IgD-negative memory B cell (primary cell): Measurements from ENCODE around the gene RTP4. TPM values are rescaled to one million over a fixed set of nuclear protein-coding genes. Genes with fewer than 3 reads are reported as not detected.
A peak's percentile ranks its signal among the peaks of the same experiment; 100 is the strongest.

ENCODE experiments used
- H3K27ac Mint-ChIP-seq, 3 donors: one replicate each; pipeline ENCODE4 v1.8.0; 2020 to 2022; ENCODE audit warnings: mild to moderate bottlenecking in 3 of 3, mixed read lengths in 3 of 3, moderate library complexity in 1 of 3
- H3K27me3 Mint-ChIP-seq: one replicate; pipeline ENCODE4 v1.8.0; 2021; ENCODE audit warnings: mixed read lengths
- H3K36me3 Mint-ChIP-seq: one replicate; pipeline ENCODE4 v1.8.0; 2020; ENCODE audit warnings: mild to moderate bottlenecking, mixed read lengths
- H3K4me1 Mint-ChIP-seq, 3 donors: one replicate each; pipeline ENCODE4 v1.8.0; 2020 to 2022; ENCODE audit warnings: mixed read lengths in 3 of 3, mild to moderate bottlenecking in 1 of 3
- H3K4me3 Mint-ChIP-seq, 4 donors: one replicate each; pipeline ENCODE4 v1.8.0; 2020 to 2022; ENCODE audit warnings: mild to moderate bottlenecking in 4 of 4, mixed read lengths in 4 of 4, moderate library complexity in 3 of 4
- H3K9me3 Mint-ChIP-seq, 3 donors: one replicate each; pipeline ENCODE4 v1.8.0; 2020 to 2021; ENCODE audit warnings: mixed read lengths in 3 of 3, mild to moderate bottlenecking in 1 of 3
- polyA plus RNA-seq: library from polyadenylated mRNA; unstranded; fragments of 300-500 nt; fragmentation: Illumina TruSeq; gene quantifications from one replicate; pipeline ENCODE4 v1.2.3, GENCODE V29; 2021

RTP4 gene
- 5.9 TPM for polyA plus RNA-seq

GRCh38 chr3:187368251-187369088 is at the start of gene RTP4:
Gene RTP4, plus strand, starts transcription at chr3:187368385. Its CDS starts 57 bp downstream, at chr3:187368442.
- peaks cover 19% of the 10 kb centered on the region for H3K36me3 Mint-ChIP-seq
- H3K27me3 Mint-ChIP-seq: no peaks in the 10 kb centered on the region
- peak within 1 kb of the TSS; percentile 47 to 99 (median 96) for H3K27ac Mint-ChIP-seq
- peak within 1 kb of the TSS; percentile 88 to 99 (median 96) for H3K4me3 Mint-ChIP-seq
- peaks cover 6 to 17% (median 14%) of the 10 kb centered on the region in 3 donors for H3K4me1 Mint-ChIP-seq
- H3K9me3 Mint-ChIP-seq: no peaks in the 10 kb centered on the region

- H3K9me3 Mint-ChIP-seq: no peaks in the 10 kb centered on the region
- H3K27ac Mint-ChIP-seq: peak overlapping the region in 2 of 3 donors; percentile 13 to 17
- peak overlapping the region in 1 of 4 donors; percentile 19 for H3K4me3 Mint-ChIP-seq
- peaks cover 32% of the 10 kb centered on the region for H3K27me3 Mint-ChIP-seq
- no peaks in the 10 kb centered on the region for H3K36me3 Mint-ChIP-seq
- H3K4me1 Mint-ChIP-seq: peaks cover 6 to 7% (median 7%) of the 10 kb centered on the region in 3 donors
Measured at GRCh38 chr3:187318819-187319616, 49.2 kb upstream of the RTP4 start.

GRCh38 chr3:187319699-187320302 is 48.4 kb upstream of the RTP4 start:
- H3K27ac Mint-ChIP-seq: no peak overlapping the region
- H3K4me1 Mint-ChIP-seq: peaks cover 6 to 7% (median 7%) of the 10 kb centered on the region in 3 donors
- peak overlapping the region in 1 of 4 donors; percentile 29 for H3K4me3 Mint-ChIP-seq
- peaks cover 28% of the 10 kb centered on the region for H3K27me3 Mint-ChIP-seq
- H3K36me3 Mint-ChIP-seq: no peaks in the 10 kb centered on the region
- H3K9me3 Mint-ChIP-seq: no peaks in the 10 kb centered on the region

GRCh38 chr3:187321766-187322165 is 46.4 kb upstream of the RTP4 start:
- Mint-ChIP-seq H3K27ac (no peak overlapping the region), H3K4me1 (peaks cover 6 to 7% (median 7%) of the 10 kb centered on the region in 3 donors), H3K36me3 (no peaks in the 10 kb centered on the region), H3K27me3 (peaks cover 25% of the 10 kb centered on the region), H3K4me3 (no peak overlapping the region), H3K9me3 (no peaks in the 10 kb centered on the region)

GRCh38 chr3:187322291-187322690 is 45.9 kb upstream of the RTP4 start:
- Mint-ChIP-seq H3K9me3 (no peaks in the 10 kb centered on the region), H3K4me3 (no peak overlapping the region), H3K4me1 (peaks cover 6 to 7% (median 7%) of the 10 kb centered on the region in 3 donors), H3K27ac (no peak overlapping the region), H3K36me3 (no peaks in the 10 kb centered on the region), H3K27me3 (peaks cover 20% of the 10 kb centered on the region)

- H3K27me3 Mint-ChIP-seq: peaks cover 19% of the 10 kb centered on the region
- H3K4me3 Mint-ChIP-seq: no peak overlapping the region
- H3K4me1 Mint-ChIP-seq: peaks cover 6 to 7% (median 7%) of the 10 kb centered on the region in 3 donors
- no peaks in the 10 kb centered on the region for H3K9me3 Mint-ChIP-seq
- no peaks in the 10 kb centered on the region for H3K36me3 Mint-ChIP-seq
- H3K27ac Mint-ChIP-seq: no peak overlapping the region
Measured at GRCh38 chr3:187323091-187323490, 45.1 kb upstream of the RTP4 start.

GRCh38 chr3:187325632-187326031 is 42.6 kb upstream of the RTP4 start:
- H3K4me1 Mint-ChIP-seq: no peaks in the 10 kb centered on the region
- no peak overlapping the region for H3K27ac Mint-ChIP-seq
- H3K27me3 Mint-ChIP-seq: peaks cover 4% of the 10 kb centered on the region
- H3K9me3 Mint-ChIP-seq: no peaks in the 10 kb centered on the region
- no peak overlapping the region for H3K4me3 Mint-ChIP-seq
- no peaks in the 10 kb centered on the region for H3K36me3 Mint-ChIP-seq

- no peak overlapping the region for H3K4me3 Mint-ChIP-seq
- H3K27me3 Mint-ChIP-seq: peaks cover 6% of the 10 kb centered on the region
- peak overlapping the region in 1 of 3 donors; percentile 85 for H3K27ac Mint-ChIP-seq
- no peaks in the 10 kb centered on the region for H3K9me3 Mint-ChIP-seq
- no peaks in the 10 kb centered on the region for H3K4me1 Mint-ChIP-seq
- H3K36me3 Mint-ChIP-seq: no peaks in the 10 kb centered on the region
Measured at GRCh38 chr3:187327845-187328244, 40.3 kb upstream of the RTP4 start.

GRCh38 chr3:187328691-187329090 is 39.5 kb upstream of the RTP4 start:
- Mint-ChIP-seq H3K36me3 (no peaks in the 10 kb centered on the region), H3K9me3 (no peaks in the 10 kb centered on the region), H3K27me3 (peaks cover 6% of the 10 kb centered on the region), H3K27ac (no peak overlapping the region), H3K4me3 (no peak overlapping the region), H3K4me1 (no peaks in the 10 kb centered on the region)

GRCh38 chr3:187334904-187335303 is 33.3 kb upstream of the RTP4 start:
- H3K27me3 Mint-ChIP-seq: peaks cover 12% of the 10 kb centered on the region

GRCh38 chr3:187336322-187336721 is 31.9 kb upstream of the RTP4 start:
- Mint-ChIP-seq H3K4me3 (no peak overlapping the region), H3K9me3 (no peaks in the 10 kb centered on the region), H3K36me3 (no peaks in the 10 kb centered on the region), H3K27me3 (peaks cover 12% of the 10 kb centered on the region), H3K4me1 (no peaks in the 10 kb centered on the region), H3K27ac (no peak overlapping the region)

More at GRCh38 chr3:187334904-187335303, 33.3 kb upstream of the RTP4 start:
- H3K27ac Mint-ChIP-seq: no peak overlapping the region
- no peaks in the 10 kb centered on the region for H3K4me1 Mint-ChIP-seq
- H3K4me3 Mint-ChIP-seq: no peak overlapping the region
- no peaks in the 10 kb centered on the region for H3K36me3 Mint-ChIP-seq
- H3K9me3 Mint-ChIP-seq: no peaks in the 10 kb centered on the region

- Mint-ChIP-seq H3K36me3 (peaks cover 2% of the 10 kb centered on the region), H3K9me3 (no peaks in the 10 kb centered on the region), H3K4me3 (no peak overlapping the region), H3K4me1 (no peaks in the 10 kb centered on the region), H3K27ac (no peak overlapping the region), H3K27me3 (peaks cover 13% of the 10 kb centered on the region)
Measured at GRCh38 chr3:187340578-187340977, 27.6 kb upstream of the RTP4 start.

- Mint-ChIP-seq H3K27ac (no peak overlapping the region), H3K4me3 (no peak overlapping the region), H3K9me3 (no peaks in the 10 kb centered on the region), H3K4me1 (no peaks in the 10 kb centered on the region), H3K27me3 (peaks cover 13% of the 10 kb centered on the region), H3K36me3 (peaks cover 2% of the 10 kb centered on the region)
Measured at GRCh38 chr3:187342255-187342654, 25.9 kb upstream of the RTP4 start.

GRCh38 chr3:187343670-187344069 is 24.5 kb upstream of the RTP4 start:
- Mint-ChIP-seq H3K9me3 (no peaks in the 10 kb centered on the region), H3K36me3 (peaks cover 2% of the 10 kb centered on the region), H3K4me1 (no peaks in the 10 kb centered on the region)

More at GRCh38 chr3:187343670-187344069, 24.5 kb upstream of the RTP4 start:
- Mint-ChIP-seq H3K27me3 (peaks cover 7% of the 10 kb centered on the region), H3K27ac (no peak overlapping the region), H3K4me3 (no peak overlapping the region)
